ENCODE measurements around the gene CBFA2T3.

DNA sequence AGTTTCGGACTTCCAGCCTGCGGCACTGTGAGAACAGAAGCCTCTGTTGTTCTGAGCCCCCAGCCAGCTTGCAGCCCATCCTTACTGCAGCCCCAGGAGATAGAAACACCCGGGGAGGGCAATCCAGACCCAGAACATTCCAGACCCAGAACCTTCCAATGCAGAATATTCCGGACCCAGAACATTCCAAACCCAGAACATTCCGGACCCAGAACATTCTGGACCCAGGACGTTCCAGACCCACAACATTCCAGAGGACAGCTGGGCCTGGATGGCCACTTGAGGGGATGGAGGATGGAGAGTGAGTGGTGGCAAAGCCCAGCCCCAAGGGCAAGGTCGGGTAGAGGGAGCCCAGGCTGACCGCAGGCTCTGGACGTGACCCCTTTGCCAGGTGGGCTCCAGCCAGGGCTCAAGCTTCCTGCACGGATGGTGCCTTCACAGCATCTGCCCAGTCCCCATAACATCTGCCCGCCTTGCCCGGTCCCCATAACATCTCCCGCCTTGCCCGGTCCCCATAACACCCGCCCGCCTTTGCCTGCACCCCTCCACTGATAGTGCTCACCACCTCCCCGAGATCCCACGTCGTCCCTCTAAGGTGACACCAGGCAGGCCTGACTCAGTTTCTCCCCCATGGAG lies 3.5 kb downstream of the CBFA2T3 start:
- TF ChIP-seq, protein P1, sequence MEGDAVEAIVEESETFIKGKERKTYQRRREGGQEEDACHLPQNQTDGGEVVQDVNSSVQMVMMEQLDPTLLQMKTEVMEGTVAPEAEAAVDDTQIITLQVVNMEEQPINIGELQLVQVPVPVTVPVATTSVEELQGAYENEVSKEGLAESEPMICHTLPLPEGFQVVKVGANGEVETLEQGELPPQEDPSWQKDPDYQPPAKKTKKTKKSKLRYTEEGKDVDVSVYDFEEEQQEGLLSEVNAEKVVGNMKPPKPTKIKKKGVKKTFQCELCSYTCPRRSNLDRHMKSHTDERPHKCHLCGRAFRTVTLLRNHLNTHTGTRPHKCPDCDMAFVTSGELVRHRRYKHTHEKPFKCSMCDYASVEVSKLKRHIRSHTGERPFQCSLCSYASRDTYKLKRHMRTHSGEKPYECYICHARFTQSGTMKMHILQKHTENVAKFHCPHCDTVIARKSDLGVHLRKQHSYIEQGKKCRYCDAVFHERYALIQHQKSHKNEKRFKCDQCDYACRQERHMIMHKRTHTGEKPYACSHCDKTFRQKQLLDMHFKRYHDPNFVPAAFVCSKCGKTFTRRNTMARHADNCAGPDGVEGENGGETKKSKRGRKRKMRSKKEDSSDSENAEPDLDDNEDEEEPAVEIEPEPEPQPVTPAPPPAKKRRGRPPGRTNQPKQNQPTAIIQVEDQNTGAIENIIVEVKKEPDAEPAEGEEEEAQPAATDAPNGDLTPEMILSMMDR (IDR thresholded peaks at IDR 0.05; ENCODE audit: insufficient read depth, low read depth, low read length) = no peak
- TF ChIP-seq EZH2 (IDR thresholded peaks at IDR 0.05; ENCODE audit: insufficient read depth, low read length) = no peak

All from astrocyte (in vitro differentiated cells and primary cell).